ENCODE measurements around the gene EIPR1.

- TF ChIP-seq CTCF (conservative IDR thresholded peaks at IDR 0.05 in 1 of 2, IDR thresholded peaks at IDR 0.05 in 1 of 2; ENCODE audit: low read depth in 1 of 2, low read length in 2 of 2), result no peak
- TF ChIP-seq EZH2 (IDR thresholded peaks at IDR 0.05; ENCODE audit: low read length, missing control alignments), result no peak
Measured at GRCh38 chr2:3326182-3326537, 51.5 kb downstream of the EIPR1 start.
